DMS53 treated with DMSO at 0.1 percent for 48 hours (cell line): Measurements from ENCODE around the gene NOS1AP.

Experiments
- DNase-seq: peaks from one replicate; lab custom pipeline; 2025; ENCODE audit not compliant: unreplicated experiment; lab: John Stamatoyannopoulos, UW

The NOS1AP gene

GRCh38 chr1:162376691-162377090, 307.2 kb downstream of the NOS1AP start, which contains the start of gene SPATA46:
SPATA46 (minus strand) TSS chr1:162376854; CDS start chr1:162376790, 64 bp downstream.
- no peak for DNase-seq

GRCh38 chr1:162380061-162380846, 310.8 kb downstream of the NOS1AP start:
- DNase-seq: no peak

- DNase-seq: peak; percentile 6
Observed at GRCh38 chr1:162381383-162381782, 311.9 kb downstream of the NOS1AP start, which contains the start of gene C1orf226. C1orf226 (plus strand) TSS chr1:162381728; CDS start chr1:162381902, 174 bp downstream.

GRCh38 chr1:162381941-162382750, 312.7 kb downstream of the NOS1AP start:
- DNase-seq: no peak

GRCh38 chr1:162383091-162383490, 313.6 kb downstream of the NOS1AP start:
- DNase-seq: no peak

GRCh38 chr1:162383516-162383915, 314.0 kb downstream of the NOS1AP start:
- no peak for DNase-seq

- DNase-seq: no peak
Observed at GRCh38 chr1:162384116-162384515, 314.6 kb downstream of the NOS1AP start.

GRCh38 chr1:162384601-162385279, 315.2 kb downstream of the NOS1AP start:
- DNase-seq: no peak

- no peak for DNase-seq
Observed at GRCh38 chr1:162385280-162385623, 315.8 kb downstream of the NOS1AP start.

- no peak for DNase-seq
Observed at GRCh38 chr1:162385702-162386101, 316.2 kb downstream of the NOS1AP start.

GRCh38 chr1:162386292-162387225, 317.1 kb downstream of the NOS1AP start:
- DNase-seq: no peak

- no peak for DNase-seq
Observed at GRCh38 chr1:162387226-162388082, 318.0 kb downstream of the NOS1AP start.

- DNase-seq: no peak
Observed at GRCh38 chr1:162388083-162388594, 318.6 kb downstream of the NOS1AP start.

GRCh38 chr1:162388615-162389014, 319.1 kb downstream of the NOS1AP start:
- DNase-seq: no peak

GRCh38 chr1:162389021-162389818, 319.7 kb downstream of the NOS1AP start:
- DNase-seq: peak; percentile 37

GRCh38 chr1:162389971-162390370, 320.5 kb downstream of the NOS1AP start:
- peak; percentile 1 for DNase-seq

- no peak for DNase-seq
Observed at GRCh38 chr1:162390396-162391185, 321.1 kb downstream of the NOS1AP start.
